ENCODE measurements around the gene NPAS3.

The NPAS3 gene

DNA sequence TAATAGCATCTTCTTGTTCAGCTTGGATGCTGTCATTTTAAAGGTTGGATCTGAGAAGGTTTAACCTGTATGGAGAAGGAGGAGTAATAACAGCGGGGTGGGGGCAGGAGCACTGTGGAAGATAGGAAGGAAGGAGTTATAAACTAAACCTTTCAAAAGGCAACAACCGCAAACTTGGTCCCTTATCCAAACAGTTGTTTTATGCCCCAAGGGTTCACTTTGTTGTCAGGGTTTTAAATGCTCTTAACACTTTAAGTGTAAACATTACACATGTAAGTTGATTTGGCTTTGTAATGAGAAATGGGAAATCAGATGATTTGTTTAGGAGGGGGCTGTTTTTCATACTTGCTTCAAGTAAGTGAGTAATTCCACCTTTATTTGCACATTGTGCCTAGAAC, 3.0 kb downstream of the NPAS3 start:
- Histone ChIP-seq H2BK12ac (ENCODE audit: low read length) (no peak overlapping the region), H2AK5ac (ENCODE audit: low read length) (no peak overlapping the region), H3K27ac (ENCODE audit: low read depth, low read length) (no peak overlapping the region), H3K4ac (ENCODE audit: low read depth, low read length) (no peak overlapping the region), H3K36me3 (ENCODE audit: control insufficient read depth in 1 of 2, insufficient read depth in 2 of 2, low read length in 2 of 2) (no peaks in the 10 kb centered on the region), H3K4me2 (ENCODE audit: low read length) (no peak overlapping the region), H4K91ac (ENCODE audit: low read depth, low read length) (no peak overlapping the region), H4K12ac (ENCODE audit: low read depth, low read length) (no peak overlapping the region), H3K9me3 (ENCODE audit: insufficient read depth, low read depth, low read length) (no peaks in the 10 kb centered on the region), H3K4me1 (ENCODE audit: control insufficient read depth in 1 of 2, insufficient read depth in 2 of 2, low read length in 2 of 2) (no peaks in the 10 kb centered on the region), H3K79me1 (ENCODE audit: low read length) (peaks cover 1% of the 10 kb centered on the region), H2BK120ac (ENCODE audit: insufficient read depth, low read length, poor library complexity) (no peak overlapping the region), H2BK5ac (ENCODE audit: low read depth, low read length, poor library complexity) (no peak overlapping the region), H3K14ac (ENCODE audit: low read length) (no peak overlapping the region), H3K4me3 (ENCODE audit: low read depth, low read length) (no peak overlapping the region), H3K23ac (ENCODE audit: low read length) (no peak overlapping the region), H3K9ac (ENCODE audit: low read length) (no peak overlapping the region), H3K27me3 (ENCODE audit: insufficient read depth, low read length) (peaks cover 20% of the 10 kb centered on the region), H4K8ac (ENCODE audit: low read depth, low read length) (no peak overlapping the region), H3K18ac (ENCODE audit: low read length) (no peak overlapping the region), H3K79me2 (ENCODE audit: control insufficient read depth, insufficient read depth, low read length, poor library complexity) (no peaks in the 10 kb centered on the region), H2AFZ (ENCODE audit: insufficient read depth, low read length, poor library complexity) (no peak overlapping the region)
- WGBS (ENCODE audit: extremely low coverage, insufficient coverage, insufficient read length) = no CpG with 5 or more reads among the region's 2 CpGs
- DNase-seq = no peak

DNA sequence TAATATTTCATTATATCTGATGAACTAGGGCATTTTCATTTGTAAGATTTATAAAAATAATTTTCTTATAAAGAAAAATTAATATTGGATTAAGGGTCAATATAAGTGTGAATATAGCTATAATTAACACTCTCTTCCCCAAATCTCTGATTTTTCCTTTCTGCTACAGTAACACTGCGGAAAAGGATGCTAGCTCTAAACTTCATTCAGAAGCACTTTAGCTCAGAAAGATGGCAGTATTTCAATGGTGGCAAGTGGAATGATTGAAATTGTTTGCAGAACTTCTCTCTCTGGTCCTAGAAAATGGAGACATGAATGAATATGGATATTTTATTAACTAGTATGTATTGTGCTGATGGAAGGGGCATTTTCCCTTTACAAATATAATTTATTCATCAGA, 8.4 kb downstream of the NPAS3 start:
- H3K27me3 ChIP-seq (ENCODE audit: insufficient read depth, low read length) = no peaks in the 10 kb centered on the region
- H3K18ac ChIP-seq (ENCODE audit: low read length) = no peak overlapping the region
- no peak overlapping the region for H3K4me3 ChIP-seq (ENCODE audit: low read depth, low read length)
- H4K8ac ChIP-seq (ENCODE audit: low read depth, low read length) = no peak overlapping the region
- H3K36me3 ChIP-seq (ENCODE audit: control insufficient read depth in 1 of 2, insufficient read depth in 2 of 2, low read length in 2 of 2) = no peaks in the 10 kb centered on the region
- no peak overlapping the region for H4K91ac ChIP-seq (ENCODE audit: low read depth, low read length)
- H3K9ac ChIP-seq (ENCODE audit: low read length) = no peak overlapping the region
- WGBS (ENCODE audit: extremely low coverage, insufficient coverage, insufficient read length) = no CpG with 5 or more reads among the region's 1 CpG
- no peaks in the 10 kb centered on the region for H3K4me1 ChIP-seq (ENCODE audit: control insufficient read depth in 1 of 2, insufficient read depth in 2 of 2, low read length in 2 of 2)
- no peak overlapping the region for H2BK120ac ChIP-seq (ENCODE audit: insufficient read depth, low read length, poor library complexity)
- no peaks in the 10 kb centered on the region for H3K79me1 ChIP-seq (ENCODE audit: low read length)
- no peak overlapping the region for H3K4me2 ChIP-seq (ENCODE audit: low read length)
- H2AK5ac ChIP-seq (ENCODE audit: low read length) = no peak overlapping the region
- H2BK12ac ChIP-seq (ENCODE audit: low read length) = no peak overlapping the region
- no peaks in the 10 kb centered on the region for H3K9me3 ChIP-seq (ENCODE audit: insufficient read depth, low read depth, low read length)
- no peak overlapping the region for H3K14ac ChIP-seq (ENCODE audit: low read length)
- DNase-seq = no peak
- H2BK5ac ChIP-seq (ENCODE audit: low read depth, low read length, poor library complexity) = no peak overlapping the region
- H2AFZ ChIP-seq (ENCODE audit: insufficient read depth, low read length, poor library complexity) = no peak overlapping the region
- H4K12ac ChIP-seq (ENCODE audit: low read depth, low read length) = no peak overlapping the region
- no peak overlapping the region for H3K23ac ChIP-seq (ENCODE audit: low read length)
- H3K27ac ChIP-seq (ENCODE audit: low read depth, low read length) = no peak overlapping the region
- no peaks in the 10 kb centered on the region for H3K79me2 ChIP-seq (ENCODE audit: control insufficient read depth, insufficient read depth, low read length, poor library complexity)
- H3K4ac ChIP-seq (ENCODE audit: low read depth, low read length) = no peak overlapping the region

DNA sequence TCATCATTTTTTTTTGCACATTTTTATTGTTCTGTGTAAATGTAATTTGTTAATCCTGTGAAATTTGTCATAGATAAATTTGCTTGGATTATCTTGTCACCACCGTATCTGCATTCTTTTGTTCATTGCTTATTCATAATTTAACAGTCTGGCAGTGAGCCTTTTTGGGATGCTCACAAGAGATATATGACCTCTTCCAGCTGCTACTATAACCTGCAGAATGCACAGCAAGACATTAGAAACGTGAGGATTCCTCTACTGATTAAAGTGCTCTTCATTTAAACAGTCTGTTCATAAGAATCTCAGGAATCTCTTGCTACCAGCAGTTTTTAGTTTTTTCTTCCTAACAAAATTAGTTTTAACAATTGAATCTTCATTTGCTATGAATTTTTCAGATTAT, 9.1 kb downstream of the NPAS3 start:
- H2BK5ac ChIP-seq (ENCODE audit: low read depth, low read length, poor library complexity) = no peak overlapping the region
- no peak overlapping the region for H4K8ac ChIP-seq (ENCODE audit: low read depth, low read length)
- no peak overlapping the region for H3K14ac ChIP-seq (ENCODE audit: low read length)
- H3K27ac ChIP-seq (ENCODE audit: low read depth, low read length) = no peak overlapping the region
- H3K4me2 ChIP-seq (ENCODE audit: low read length) = no peak overlapping the region
- no peaks in the 10 kb centered on the region for H3K4me1 ChIP-seq (ENCODE audit: control insufficient read depth in 1 of 2, insufficient read depth in 2 of 2, low read length in 2 of 2)
- H2AK5ac ChIP-seq (ENCODE audit: low read length) = no peak overlapping the region
- no peak overlapping the region for H4K91ac ChIP-seq (ENCODE audit: low read depth, low read length)
- no peaks in the 10 kb centered on the region for H3K36me3 ChIP-seq (ENCODE audit: control insufficient read depth in 1 of 2, insufficient read depth in 2 of 2, low read length in 2 of 2)
- no peaks in the 10 kb centered on the region for H3K9me3 ChIP-seq (ENCODE audit: insufficient read depth, low read depth, low read length)
- H3K23ac ChIP-seq (ENCODE audit: low read length) = no peak overlapping the region
- H3K4me3 ChIP-seq (ENCODE audit: low read depth, low read length) = no peak overlapping the region
- no peak overlapping the region for H2AFZ ChIP-seq (ENCODE audit: insufficient read depth, low read length, poor library complexity)
- no peak overlapping the region for H3K9ac ChIP-seq (ENCODE audit: low read length)
- no peak overlapping the region for H2BK120ac ChIP-seq (ENCODE audit: insufficient read depth, low read length, poor library complexity)
- no peak overlapping the region for H3K4ac ChIP-seq (ENCODE audit: low read depth, low read length)
- H3K27me3 ChIP-seq (ENCODE audit: insufficient read depth, low read length) = no peaks in the 10 kb centered on the region
- no peak overlapping the region for H2BK12ac ChIP-seq (ENCODE audit: low read length)
- H4K12ac ChIP-seq (ENCODE audit: low read depth, low read length) = no peak overlapping the region
- H3K79me1 ChIP-seq (ENCODE audit: low read length) = no peaks in the 10 kb centered on the region
- DNase-seq = peak in 1 of 2 donors; percentile 71
- H3K79me2 ChIP-seq (ENCODE audit: control insufficient read depth, insufficient read depth, low read length, poor library complexity) = no peaks in the 10 kb centered on the region
- no peak overlapping the region for H3K18ac ChIP-seq (ENCODE audit: low read length)
- no CpG with 5 or more reads among the region's 2 CpGs for WGBS (ENCODE audit: extremely low coverage, insufficient coverage, insufficient read length)

DNA sequence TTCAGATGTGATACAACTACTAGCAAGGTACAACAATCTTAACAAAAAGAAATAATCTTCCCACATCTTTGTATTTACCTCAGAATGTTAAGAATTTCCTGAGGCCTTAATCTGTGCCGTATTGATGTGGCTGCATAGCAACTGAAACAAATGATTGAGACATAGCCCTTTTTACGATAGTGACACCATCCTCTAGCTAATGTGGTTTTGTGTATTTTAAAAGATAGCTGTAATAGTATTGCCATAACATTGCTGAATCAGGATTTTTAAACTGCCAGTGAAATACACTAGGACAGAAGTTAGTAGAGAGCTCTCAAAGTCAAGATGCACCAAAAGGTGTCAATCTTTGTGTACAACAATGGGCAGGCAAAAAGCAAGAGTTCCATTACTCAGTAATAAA, 11.9 kb downstream of the NPAS3 start:
- WGBS (ENCODE audit: extremely low coverage, insufficient coverage, insufficient read length) = no CpG with 5 or more reads among the region's 2 CpGs
- Histone ChIP-seq H2BK12ac (ENCODE audit: low read length) (no peak overlapping the region), H3K79me1 (ENCODE audit: low read length) (no peaks in the 10 kb centered on the region)

More for the DNA sequence above, 11.9 kb downstream of the NPAS3 start:
- H3K27ac ChIP-seq (ENCODE audit: low read depth, low read length) = no peak overlapping the region
- no peaks in the 10 kb centered on the region for H3K9me3 ChIP-seq (ENCODE audit: insufficient read depth, low read depth, low read length)
- no peak overlapping the region for H3K4me3 ChIP-seq (ENCODE audit: low read depth, low read length)
- no peak overlapping the region for H3K4me2 ChIP-seq (ENCODE audit: low read length)
- H3K14ac ChIP-seq (ENCODE audit: low read length) = no peak overlapping the region
- H3K27me3 ChIP-seq (ENCODE audit: insufficient read depth, low read length) = no peaks in the 10 kb centered on the region
- H4K8ac ChIP-seq (ENCODE audit: low read depth, low read length) = no peak overlapping the region
- no peak overlapping the region for H2BK120ac ChIP-seq (ENCODE audit: insufficient read depth, low read length, poor library complexity)
- no peak overlapping the region for H3K4ac ChIP-seq (ENCODE audit: low read depth, low read length)
- no peaks in the 10 kb centered on the region for H3K79me2 ChIP-seq (ENCODE audit: control insufficient read depth, insufficient read depth, low read length, poor library complexity)
- H2AK5ac ChIP-seq (ENCODE audit: low read length) = no peak overlapping the region
- no peaks in the 10 kb centered on the region for H3K4me1 ChIP-seq (ENCODE audit: control insufficient read depth in 1 of 2, insufficient read depth in 2 of 2, low read length in 2 of 2)
- no peak overlapping the region for H4K91ac ChIP-seq (ENCODE audit: low read depth, low read length)
- no peak overlapping the region for H2AFZ ChIP-seq (ENCODE audit: insufficient read depth, low read length, poor library complexity)
- no peaks in the 10 kb centered on the region for H3K36me3 ChIP-seq (ENCODE audit: control insufficient read depth in 1 of 2, insufficient read depth in 2 of 2, low read length in 2 of 2)
- H3K18ac ChIP-seq (ENCODE audit: low read length) = no peak overlapping the region
- H4K12ac ChIP-seq (ENCODE audit: low read depth, low read length) = no peak overlapping the region
- DNase-seq = peak; percentile 28 to 78
- H3K9ac ChIP-seq (ENCODE audit: low read length) = no peak overlapping the region
- no peak overlapping the region for H3K23ac ChIP-seq (ENCODE audit: low read length)
- no peak overlapping the region for H2BK5ac ChIP-seq (ENCODE audit: low read depth, low read length, poor library complexity)

All from trophoblast cell (in vitro differentiated cells and primary cell).